C4-2B (cell line): Measurements from ENCODE around the gene SLC6A9.

Experiments used
- CTCF ChIP-seq: fragments of 450-650 bp; conservative IDR thresholded peaks from 2 replicates; pipeline ENCODE4 v1.5.1; 2017; ENCODE audit warnings: mild to moderate bottlenecking
- ZFX ChIP-seq: fragments of 450-650 bp; IDR thresholded peaks from 2 replicates; pipeline ENCODE4 v1.6.1; 2017

- TF ChIP-seq CTCF, result no peak
- TF ChIP-seq ZFX, result no peak
Observed at GRCh38 chr1:44034976-44035716, 3.9 kb upstream of the SLC6A9 start.
